Common myeloid progenitor, CD34-positive (primary cell): ENCODE results near the gene SEC61A2.
A peak's percentile ranks its signal among the peaks of the same experiment; 100 is the strongest.

Experiments
- CTCF ChIA-PET: fragments of 350-600 bp; sonication (Branson Sonifier 250); formaldehyde crosslinking; loops from one replicate; lab custom pipeline; 2021; ENCODE audit warnings: antibody characterized with exemption; lab: Charles Lee
- POLR2A ChIA-PET: fragments of 350-600 bp; sonication (Branson Sonifier 250); formaldehyde crosslinking; loops from one replicate; lab custom pipeline; 2021; ENCODE audit warnings: antibody characterized with exemption; lab: Charles Lee
- DNase-seq, 3 donors: peaks; one replicate each; pipeline versions ENCODE4 v3.0.0 to v3.0.0-alpha.2; 2013
- H3K27ac ChIP-seq, 2 experiments: 1 replicate in 1 of 2; 2 replicates in 1 of 2; pipeline ENCODE4 v1.7.0; 2013; ENCODE audit warnings: inconsistent platforms in 2 of 2, low read length in 2 of 2, mild to moderate bottlenecking in 2 of 2, low read depth in 1 of 2, moderate library complexity in 1 of 2; ENCODE audit not compliant: severe bottlenecking in 2 of 2, insufficient read depth in 1 of 2, poor library complexity in 1 of 2
- H3K27me3 ChIP-seq, 5 experiments: replicated peaks in 2 of 5; 1 replicate in 3 of 5; 2 replicates in 2 of 5; pipeline versions ENCODE4 v1.6.1 to v1.7.0; 2013; ENCODE audit warnings: low read length in 4 of 5, mild to moderate bottlenecking in 2 of 5, moderate library complexity in 2 of 5, inconsistent platforms in 1 of 5; ENCODE audit not compliant: insufficient read depth in 5 of 5, control insufficient read depth in 4 of 5
- H3K36me3 ChIP-seq, 4 experiments: 1 replicate in 2 of 4; 2 replicates in 2 of 4; pipeline versions ENCODE4 v1.6.1 to v1.7.0; 2013; ENCODE audit warnings: low read length in 3 of 4, control low read depth in 1 of 4, mild to moderate bottlenecking in 1 of 4; ENCODE audit not compliant: control insufficient read depth in 4 of 4, insufficient read depth in 4 of 4
- H3K4me1 ChIP-seq, 4 experiments: 1 replicate in 3 of 4; 2 replicates in 1 of 4; pipeline versions ENCODE4 v1.6.1 to v1.7.1; 2013; ENCODE audit warnings: low read length in 3 of 4, mild to moderate bottlenecking in 3 of 4, control low read depth in 1 of 4, inconsistent platforms in 1 of 4, moderate library complexity in 1 of 4; ENCODE audit not compliant: control insufficient read depth in 4 of 4, insufficient read depth in 4 of 4; ENCODE audit errors: control extremely low read depth in 1 of 4
- H3K4me3 ChIP-seq, 7 experiments: 1 replicate in 4 of 7; 2 replicates in 3 of 7; pipeline versions ENCODE4 v1.5.1 to v1.7.0; 2013; ENCODE audit warnings: mild to moderate bottlenecking in 7 of 7, low read length in 6 of 7, moderate library complexity in 6 of 7, inconsistent platforms in 2 of 7, low read depth in 2 of 7, control low read depth in 1 of 7; ENCODE audit not compliant: insufficient read depth in 4 of 7, control insufficient read depth in 1 of 7; ENCODE audit errors: extremely low read depth in 1 of 7
- H3K9me3 ChIP-seq, 5 experiments: 1 replicate in 4 of 5; 2 replicates in 1 of 5; pipeline versions ENCODE4 v1.6.1 to v1.7.1; 2013; ENCODE audit warnings: low read length in 4 of 5, mild to moderate bottlenecking in 2 of 5, inconsistent platforms in 1 of 5, low read depth in 1 of 5, moderate library complexity in 1 of 5; ENCODE audit not compliant: control insufficient read depth in 4 of 5, insufficient read depth in 2 of 5; ENCODE audit errors: control extremely low read depth in 1 of 5
- WGBS: methylation state at CpG from one replicate; pipeline ENCODE4 v1.1.5; 2013; ENCODE audit not compliant: insufficient coverage; 5-methylcytosine and 5-hydroxymethylcytosine counted together

The SEC61A2 gene

DNA sequence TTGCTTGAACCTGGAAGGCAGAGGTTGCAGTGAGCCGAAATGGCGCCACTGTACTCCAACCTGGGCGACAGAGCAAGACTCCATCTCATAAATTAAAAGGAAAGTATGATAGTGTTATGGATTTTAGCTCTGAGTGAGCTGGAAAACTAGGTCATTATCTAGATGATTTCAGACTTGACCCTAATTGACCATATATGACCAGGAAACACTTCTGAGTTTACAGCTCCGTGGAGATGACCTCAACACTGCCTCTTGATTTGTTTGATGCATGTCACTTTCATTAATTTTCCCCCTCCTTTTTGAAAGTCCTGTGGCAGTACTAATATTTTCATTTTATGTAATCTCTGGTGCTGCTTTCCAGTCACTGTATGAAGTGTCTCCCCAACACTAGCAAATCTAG is 7.8 kb upstream of the SEC61A2 start:
- no peak for DNase-seq
- H3K4me1 ChIP-seq: no peaks in the 10 kb centered on the region
- ChIA-PET POLR2A (no interaction called here), CTCF (no interaction called here)
- no peaks in the 10 kb centered on the region for H3K27me3 ChIP-seq
- no peak overlapping the region for H3K27ac ChIP-seq
- H3K4me3 ChIP-seq: no peak overlapping the region
- WGBS: no CpG with 5 or more reads among the region's 4 CpGs
- peaks cover 17 to 43% (median 28%) of the 10 kb centered on the region in 4 experiments for H3K36me3 ChIP-seq
- no peaks in the 10 kb centered on the region for H3K9me3 ChIP-seq

DNA sequence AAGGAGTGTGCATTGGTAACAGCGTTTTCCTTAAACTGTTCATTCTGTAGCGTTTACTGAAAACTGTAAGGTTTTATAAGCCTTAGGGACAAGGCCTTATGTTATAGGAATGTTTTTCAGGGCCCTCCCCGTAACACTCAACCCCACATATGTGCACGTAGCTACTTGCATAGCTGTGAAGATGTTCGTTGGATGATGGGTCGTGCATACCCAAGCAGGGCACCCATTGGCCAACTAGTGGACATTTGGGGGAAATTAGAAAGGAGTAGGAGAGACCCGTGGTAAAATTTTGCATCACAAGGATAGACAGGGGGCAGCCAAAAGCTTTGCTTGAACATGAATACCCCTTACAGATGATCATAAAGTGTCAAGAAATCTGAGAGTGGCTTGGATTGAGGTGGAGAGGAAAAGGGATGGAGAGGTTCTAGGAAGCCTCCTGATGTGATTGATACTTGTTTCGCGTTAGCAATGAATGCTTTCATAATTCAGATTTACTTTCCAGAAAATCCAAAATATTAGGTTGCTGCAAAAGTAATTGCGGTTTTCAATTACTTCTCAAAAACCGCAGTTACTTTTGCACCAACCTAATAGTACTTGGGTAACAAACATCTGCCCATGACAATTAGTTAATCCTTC is 878 bp downstream of the SEC61A2 start:
- H3K4me1 ChIP-seq: peaks cover 0 to 10% (median 6%) of the 10 kb centered on the region in 4 experiments

DNA sequence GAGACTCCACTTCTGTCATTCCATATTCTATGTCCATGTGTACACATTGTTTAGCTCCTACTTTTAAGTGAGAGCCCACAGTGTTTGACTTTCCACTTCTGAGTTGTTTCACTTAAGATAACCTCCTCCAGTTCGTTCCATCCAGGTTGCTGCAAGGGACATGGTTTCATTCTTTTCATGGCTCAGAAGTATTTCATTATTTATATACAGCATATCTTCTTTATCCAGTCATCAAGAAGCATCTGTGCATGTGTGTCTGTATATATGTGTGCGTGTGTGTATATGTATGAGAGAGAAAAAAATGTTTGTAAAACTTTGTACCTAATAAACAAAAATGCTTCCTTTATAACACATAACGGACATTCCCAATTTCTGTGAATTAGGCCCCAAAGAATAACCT is 6.2 kb downstream of the SEC61A2 start:
- no peaks in the 10 kb centered on the region for H3K27me3 ChIP-seq
- no peak overlapping the region for H3K4me3 ChIP-seq
- no peaks in the 10 kb centered on the region for H3K9me3 ChIP-seq
- no peak for DNase-seq
- peaks cover 9 to 32% (median 24%) of the 10 kb centered on the region in 4 experiments for H3K36me3 ChIP-seq
- 80% methylated on average over 1 of the region's 3 CpGs for WGBS
- POLR2A ChIA-PET: no interaction called here
- CTCF ChIA-PET: interaction anchor here (1.4 kb wide), 1 partner anchor 27 kb away, joined by 6 read pairs; no protein-coding TSS in a partner anchor
- peaks cover 0 to 2% (median 0%) of the 10 kb centered on the region in 4 experiments for H3K4me1 ChIP-seq
- no peak overlapping the region for H3K27ac ChIP-seq

More for the DNA sequence above, 878 bp downstream of the SEC61A2 start:
- ChIA-PET CTCF (interaction anchor here (0.6 to 2.0 kb wide), 12 partner anchors 9 to 581 kb away, joined by 3 to 8 read pairs (median 4); partner anchors contain the start of genes CDC123 and NUDT5), POLR2A (interaction anchor here (0.5 to 0.8 kb wide), 4 partner anchors 14 to 528 kb away, joined by 3 to 4 read pairs (median 4); no protein-coding TSS in a partner anchor)
- Histone ChIP-seq H3K27ac (peak overlapping the region in 1 of 2 experiments; percentile 90), H3K27me3 (no peaks in the 10 kb centered on the region), H3K9me3 (no peaks in the 10 kb centered on the region), H3K4me3 (peak overlapping the region; percentile 84 to 97 (median 87)), H3K36me3 (peaks cover 3 to 8% (median 6%) of the 10 kb centered on the region in 4 experiments)
- DNase-seq: peak; percentile 86 to 89 (median 87)
- WGBS: 60% methylated on average over 5 of the region's 11 CpGs

DNA sequence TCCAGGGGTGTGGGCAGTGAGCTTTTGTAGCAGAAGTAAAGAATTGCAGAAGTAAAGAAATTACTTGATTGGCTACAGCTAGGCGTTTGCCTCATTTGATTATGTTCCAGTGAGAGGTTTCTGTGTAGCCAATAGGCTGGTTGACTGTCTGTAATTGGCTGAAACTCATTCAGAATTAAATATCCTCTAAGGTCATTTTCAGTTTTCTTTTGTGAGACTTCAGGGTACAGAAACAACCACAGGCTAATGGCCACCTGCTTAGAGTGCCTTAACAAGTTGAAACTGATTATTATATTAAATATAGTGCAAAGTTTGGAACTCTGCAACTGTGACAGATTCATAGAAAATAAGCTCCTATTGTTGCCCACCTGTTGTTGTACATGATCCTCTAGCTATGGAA is 10.6 kb downstream of the SEC61A2 start:
- H3K27ac ChIP-seq: no peak overlapping the region
- H3K9me3 ChIP-seq: no peaks in the 10 kb centered on the region
- no peak for DNase-seq
- CTCF ChIA-PET: interaction anchor here (1.0 to 1.6 kb wide), 4 partner anchors 9 to 53 kb away, joined by 3 to 4 read pairs (median 3); no protein-coding TSS in a partner anchor
- peaks cover 11 to 61% (median 29%) of the 10 kb centered on the region in 4 experiments for H3K36me3 ChIP-seq
- POLR2A ChIA-PET: no interaction called here
- H3K4me1 ChIP-seq: no peaks in the 10 kb centered on the region
- no peaks in the 10 kb centered on the region for H3K27me3 ChIP-seq
- H3K4me3 ChIP-seq: no peak overlapping the region
- WGBS: no CpG with 5 or more reads among the region's 1 CpG

DNA sequence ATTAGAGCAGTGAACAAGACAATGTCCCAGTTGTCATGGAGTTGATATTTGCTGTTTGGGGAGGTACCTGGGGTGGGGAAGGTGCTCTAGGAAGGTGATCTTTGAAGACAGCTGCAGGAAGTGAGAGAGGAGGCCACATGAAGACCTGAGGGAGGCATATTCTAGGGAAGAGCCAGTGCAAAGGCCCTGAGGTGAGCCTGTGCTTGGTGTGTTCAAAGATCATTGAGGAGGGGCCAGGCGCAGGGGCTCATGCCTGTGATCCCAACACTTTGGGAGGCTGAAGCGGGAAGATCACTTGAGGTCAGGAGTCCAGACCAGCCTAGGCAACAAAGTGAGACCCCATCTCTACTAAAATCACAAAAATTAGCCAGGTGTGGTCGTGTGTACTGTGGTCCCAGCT is 15.1 kb downstream of the SEC61A2 start:
- Histone ChIP-seq H3K27ac (no peak overlapping the region), H3K4me1 (no peaks in the 10 kb centered on the region), H3K27me3 (no peaks in the 10 kb centered on the region), H3K4me3 (no peak overlapping the region), H3K36me3 (peaks cover 0 to 49% (median 20%) of the 10 kb centered on the region in 4 experiments), H3K9me3 (no peaks in the 10 kb centered on the region)
- DNase-seq: no peak
- ChIA-PET CTCF (interaction anchor here (0.9 to 1.9 kb wide), 2 partner anchors 14 to 34 kb away, joined by 3 to 8 read pairs; no protein-coding TSS in a partner anchor), POLR2A (interaction anchor here (1.3 kb wide), 1 partner anchor 14 kb away, joined by 3 read pairs; no protein-coding TSS in a partner anchor)
- 97% methylated on average over 3 of the region's 3 CpGs for WGBS

DNA sequence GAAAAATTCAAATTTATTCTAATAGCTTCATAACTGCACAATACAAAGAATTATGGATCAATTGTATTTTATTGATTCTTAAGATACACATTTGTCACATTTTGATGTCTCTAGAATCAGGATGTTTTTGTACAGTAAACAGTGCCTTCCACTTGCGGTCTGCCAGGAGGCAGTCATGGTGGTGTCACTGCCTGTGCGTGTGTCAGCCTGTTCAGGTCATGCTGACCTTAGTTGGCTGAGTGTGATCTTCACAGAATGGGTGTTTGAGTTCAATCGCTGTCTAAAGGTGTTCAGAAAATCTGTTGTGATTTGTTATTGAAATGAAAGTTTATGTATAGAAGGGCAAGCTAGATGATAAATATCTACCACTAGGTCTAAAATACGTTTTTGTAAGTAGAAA is 20.7 kb downstream of the SEC61A2 start:
- Histone ChIP-seq H3K27ac (no peak overlapping the region), H3K27me3 (no peaks in the 10 kb centered on the region), H3K36me3 (peaks cover 0 to 29% (median 20%) of the 10 kb centered on the region in 4 experiments), H3K4me1 (no peaks in the 10 kb centered on the region), H3K4me3 (no peak overlapping the region), H3K9me3 (no peaks in the 10 kb centered on the region)
- POLR2A ChIA-PET: no interaction called here
- WGBS: 67% methylated on average over 3 of the region's 4 CpGs
- DNase-seq: no peak
- CTCF ChIA-PET: no interaction called here

DNA sequence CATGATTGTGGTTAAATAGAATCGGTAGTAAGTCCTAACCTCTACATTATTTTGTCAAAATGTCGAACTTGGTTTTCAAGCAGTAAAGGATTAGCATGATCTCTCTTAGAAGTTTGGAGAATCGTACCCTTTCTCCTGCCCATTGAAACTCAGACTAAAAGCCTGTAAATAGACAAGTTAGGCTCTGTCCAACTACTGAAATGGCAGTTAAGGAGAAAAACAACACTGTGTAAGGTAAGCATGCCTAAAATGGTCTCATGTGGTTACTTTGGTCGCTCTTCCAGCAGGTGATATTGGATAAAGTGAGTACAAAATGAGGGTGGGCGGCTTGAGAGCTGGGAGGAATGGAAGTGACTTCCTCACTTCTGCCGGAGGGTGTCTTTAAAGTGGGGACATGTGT is 25.0 kb downstream of the SEC61A2 start:
- Histone ChIP-seq H3K9me3 (no peaks in the 10 kb centered on the region), H3K4me3 (no peak overlapping the region), H3K4me1 (no peaks in the 10 kb centered on the region), H3K36me3 (peaks cover 2 to 44% (median 27%) of the 10 kb centered on the region in 4 experiments), H3K27me3 (no peaks in the 10 kb centered on the region), H3K27ac (no peak overlapping the region)
- DNase-seq: no peak
- ChIA-PET CTCF (no interaction called here), POLR2A (no interaction called here)
- WGBS: 98% methylated on average over 5 of the region's 6 CpGs
